GM21825 (cell line): ENCODE data around the gene SLFN11.
"Not testable (repeated sequence)": the region's sequence is repeated elsewhere in the genome, so short reads cannot be mapped to it uniquely, and the experiment has no call there.

Experiments
- ATAC-seq: cut with Tn5 transposase; IDR thresholded peaks from one replicate; pipeline ENCODE4 v1.9.1; 2021; ENCODE audit warnings: mild to moderate bottlenecking, moderate library complexity; ENCODE audit not compliant: unreplicated experiment

The SLFN11 gene

GRCh38 chr17:35309345-35309744 lies 64.1 kb downstream of the SLFN11 start:
- ATAC-seq, result not testable (repeated sequence)
